Liver (tissue), 9 donors: Measurements from ENCODE around the gene PCDH15. TPM values are rescaled to one million over a fixed set of nuclear protein-coding genes. Genes with fewer than 3 reads are reported as not detected.

ENCODE experiments used
- DNase-seq: peaks from one replicate; pipeline ENCODE4 v3.0.0-alpha.2; 2017; ENCODE audit warnings: low spot score
- H3K27ac ChIP-seq, 2 donors: one replicate each; pipeline ENCODE4 v1.7.0; 2013; ENCODE audit warnings: inconsistent platforms in 2 of 2, low read length in 2 of 2, control low read depth in 1 of 2, low read depth in 1 of 2, mild to moderate bottlenecking in 1 of 2
- H3K27me3 ChIP-seq, 4 donors: one replicate each; pipeline versions ENCODE4 v1.6.1 to v1.7.0; 2013; ENCODE audit warnings: low read length in 3 of 4, inconsistent platforms in 1 of 4, mild to moderate bottlenecking in 1 of 4, moderate library complexity in 1 of 4; ENCODE audit not compliant: control insufficient read depth in 4 of 4, insufficient read depth in 4 of 4
- H3K36me3 ChIP-seq, 4 donors: one replicate each; pipeline versions ENCODE4 v1.6.1 to v1.7.0; 2013; ENCODE audit warnings: low read length in 3 of 4, mild to moderate bottlenecking in 3 of 4, low read depth in 1 of 4, moderate library complexity in 1 of 4; ENCODE audit not compliant: control insufficient read depth in 4 of 4, insufficient read depth in 3 of 4
- H3K4me1 ChIP-seq, 4 donors: one replicate each; pipeline versions ENCODE4 v1.6.1 to v1.7.0; 2013; ENCODE audit warnings: low read length in 3 of 4, mild to moderate bottlenecking in 3 of 4, moderate library complexity in 1 of 4; ENCODE audit not compliant: control insufficient read depth in 4 of 4, insufficient read depth in 4 of 4
- H3K4me3 ChIP-seq, 3 donors: one replicate each; pipeline versions ENCODE4 v1.6.1 to v1.7.0; 2013; ENCODE audit warnings: low read length in 3 of 3, control low read depth in 1 of 3, low read depth in 1 of 3, mild to moderate bottlenecking in 1 of 3
- H3K9ac ChIP-seq, 2 donors: one replicate each; pipeline ENCODE4 v1.7.0; 2013; ENCODE audit warnings: low read length in 2 of 2, mild to moderate bottlenecking in 2 of 2, moderate library complexity in 2 of 2, control low read depth in 1 of 2, low read depth in 1 of 2
- H3K9me3 ChIP-seq, 4 donors: one replicate each; pipeline versions ENCODE4 v1.6.1 to v1.7.0; 2013; ENCODE audit warnings: low read length in 3 of 4; ENCODE audit not compliant: control insufficient read depth in 4 of 4
- FOXA1 ChIP-seq: IDR thresholded peaks from 2 replicates; pipeline ENCODE4 v1.6.1; 2016; ENCODE audit warnings: antibody characterized with exemption
- FOXA2 ChIP-seq: IDR thresholded peaks from 2 replicates; pipeline ENCODE4 v1.6.1; 2016; ENCODE audit warnings: antibody characterized with exemption
- GABPA ChIP-seq, 2 donors: IDR thresholded peaks in 1 of 2; conservative IDR thresholded peaks in 1 of 2; 2 replicates each; pipeline ENCODE4 v1.6.1; 2016; ENCODE audit warnings: antibody characterized with exemption in 2 of 2, mild to moderate bottlenecking in 1 of 2, moderate library complexity in 1 of 2
- HNF4A ChIP-seq, 2 donors: conservative IDR thresholded peaks; 2 replicates each; pipeline ENCODE4 v1.6.1; 2016; ENCODE audit warnings: antibody characterized with exemption in 2 of 2, mild to moderate bottlenecking in 2 of 2
- JUND ChIP-seq, 2 donors: IDR thresholded peaks; 2 replicates each; pipeline ENCODE4 v1.6.1; 2016; ENCODE audit warnings: antibody characterized with exemption in 2 of 2
- RAD21 ChIP-seq, 2 donors: IDR thresholded peaks; 2 replicates each; pipeline ENCODE4 v1.6.1; 2016; ENCODE audit warnings: antibody characterized with exemption in 2 of 2, mild to moderate bottlenecking in 2 of 2
- RXRA ChIP-seq, 2 donors: IDR thresholded peaks; 2 replicates each; pipeline ENCODE4 v1.6.1; 2017 to 2018; ENCODE audit warnings: antibody characterized with exemption in 2 of 2, mild to moderate bottlenecking in 1 of 2
- SP1 ChIP-seq: IDR thresholded peaks from 2 replicates; pipeline ENCODE4 v1.6.1; 2018; ENCODE audit warnings: antibody characterized with exemption, mild to moderate bottlenecking
- WGBS: extraction: QIAGEN DNeasy Blood & Tissue Kit; methylation state at CpG from one replicate; pipeline ENCODE4 v1.1.7; 2013; 5-methylcytosine and 5-hydroxymethylcytosine counted together
- polyA plus RNA-seq, 2 donors: library from polyadenylated mRNA; stranded (reverse) in 1 of 2; unstranded in 1 of 2; fragments of 200-250 nt in 1 of 2; fragments of >200 nt in 1 of 2; fragmentation: Nextera tagmentation in 1 of 2; extraction: Ambion mirVana in 1 of 2; gene quantifications; one replicate each; pipeline versions ENCODE4 v1.2.1 to v1.2.3, GENCODE V29; 2013 to 2015
- total RNA-seq, 2 donors: library from RNA; depleted of rRNA; stranded (reverse); fragments of >200 nt; gene quantifications; one replicate each; pipeline ENCODE4 v1.2.3, GENCODE V29; 2014
- TF ChIP-seq, protein P1 (sequence below): fragments of 150-350 bp; IDR thresholded peaks from 2 replicates; pipeline ENCODE4 v1.5.1; 2017; ENCODE audit warnings: improper control_type of control experiment, low read depth, low read length; ENCODE audit not compliant: missing input control
- TF ChIP-seq, protein P2 (sequence below): IDR thresholded peaks from 2 replicates; pipeline ENCODE4 v1.6.1; 2016; ENCODE audit warnings: antibody characterized with exemption, mild to moderate bottlenecking
- TF ChIP-seq, protein P3 (sequence below): IDR thresholded peaks from 2 replicates; pipeline ENCODE4 v1.6.1; 2016; ENCODE audit warnings: antibody characterized with exemption
- donor health status: healthy.
- donor health status: healthy.
- donor health status: healthy.
- donor health status: healthy.
- donor health status: healthy.

PCDH15 gene
- total and polyA plus RNA-seq, 4 donors = 0.05 TPM; not detected in 3

DNA sequence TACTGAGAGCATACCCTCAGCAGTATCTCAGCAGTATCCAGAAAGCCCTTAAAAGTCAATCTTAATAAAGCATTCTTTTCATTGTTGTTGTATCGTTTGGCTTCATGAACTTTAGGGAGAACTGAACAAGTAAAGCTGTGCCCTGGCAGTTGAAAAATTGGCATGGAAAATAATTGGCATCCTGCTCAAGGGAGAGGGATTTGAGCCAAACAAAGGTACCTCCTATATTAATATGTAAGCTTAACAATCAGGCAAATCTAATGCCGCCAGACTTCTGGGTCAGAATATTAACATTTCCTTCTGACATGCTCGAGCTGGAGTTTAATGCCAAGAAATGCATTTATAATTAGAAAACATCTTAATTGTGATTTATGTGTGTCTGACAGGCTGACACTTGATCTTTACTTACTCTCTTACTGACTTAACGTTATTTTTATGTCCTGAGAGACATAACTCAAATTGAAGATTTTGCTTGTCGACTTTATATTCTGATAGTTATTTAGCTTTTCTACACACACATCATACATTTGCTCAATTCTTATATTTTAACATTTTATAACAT lies 42.1 kb upstream of the PCDH15 start:
- Histone ChIP-seq H3K9ac (no peak overlapping the region), H3K4me1 (no peaks in the 10 kb centered on the region), H3K36me3 (no peaks in the 10 kb centered on the region), H3K9me3 (no peaks in the 10 kb centered on the region), H3K27ac (no peak overlapping the region), H3K4me3 (no peak overlapping the region), H3K27me3 (no peaks in the 10 kb centered on the region)
- TF ChIP-seq GABPA (IDR thresholded peaks at IDR 0.05 in 1 of 2, conservative IDR thresholded peaks at IDR 0.05 in 1 of 2) = no peak
- TF ChIP-seq, protein P1, sequence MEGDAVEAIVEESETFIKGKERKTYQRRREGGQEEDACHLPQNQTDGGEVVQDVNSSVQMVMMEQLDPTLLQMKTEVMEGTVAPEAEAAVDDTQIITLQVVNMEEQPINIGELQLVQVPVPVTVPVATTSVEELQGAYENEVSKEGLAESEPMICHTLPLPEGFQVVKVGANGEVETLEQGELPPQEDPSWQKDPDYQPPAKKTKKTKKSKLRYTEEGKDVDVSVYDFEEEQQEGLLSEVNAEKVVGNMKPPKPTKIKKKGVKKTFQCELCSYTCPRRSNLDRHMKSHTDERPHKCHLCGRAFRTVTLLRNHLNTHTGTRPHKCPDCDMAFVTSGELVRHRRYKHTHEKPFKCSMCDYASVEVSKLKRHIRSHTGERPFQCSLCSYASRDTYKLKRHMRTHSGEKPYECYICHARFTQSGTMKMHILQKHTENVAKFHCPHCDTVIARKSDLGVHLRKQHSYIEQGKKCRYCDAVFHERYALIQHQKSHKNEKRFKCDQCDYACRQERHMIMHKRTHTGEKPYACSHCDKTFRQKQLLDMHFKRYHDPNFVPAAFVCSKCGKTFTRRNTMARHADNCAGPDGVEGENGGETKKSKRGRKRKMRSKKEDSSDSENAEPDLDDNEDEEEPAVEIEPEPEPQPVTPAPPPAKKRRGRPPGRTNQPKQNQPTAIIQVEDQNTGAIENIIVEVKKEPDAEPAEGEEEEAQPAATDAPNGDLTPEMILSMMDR = no peak
- TF ChIP-seq FOXA2 = no peak
- no peak for TF ChIP-seq RAD21 (IDR thresholded peaks at IDR 0.05)
- no peak for TF ChIP-seq JUND (IDR thresholded peaks at IDR 0.05)
- TF ChIP-seq HNF4A (conservative IDR thresholded peaks at IDR 0.05) = no peak
- no peak for DNase-seq
- WGBS = 63% methylated on average over 5 of the region's 5 CpGs

DNA sequence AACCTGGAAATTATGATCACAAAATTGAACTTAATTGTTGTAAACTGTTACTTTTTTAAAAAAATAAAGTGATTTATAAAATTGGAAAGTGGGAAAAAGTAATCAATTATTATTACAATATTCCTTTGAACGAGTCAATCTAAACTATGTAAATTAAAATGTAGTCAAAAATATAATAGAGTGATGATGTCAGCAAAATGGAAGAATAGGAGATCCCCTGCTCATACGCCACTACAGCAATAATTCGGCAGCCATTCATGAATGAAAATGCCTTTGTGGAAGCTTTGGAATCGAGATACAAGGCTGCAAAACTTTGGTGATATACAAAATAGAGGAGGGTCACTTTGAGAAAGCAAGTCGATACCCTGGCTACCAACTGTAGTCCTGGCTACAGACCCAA lies 36.4 kb upstream of the PCDH15 start:
- no peak overlapping the region for H3K27ac ChIP-seq
- no peak for DNase-seq
- no peak for TF ChIP-seq SP1
- no peak for TF ChIP-seq RXRA (IDR thresholded peaks at IDR 0.05)
- WGBS = 73% methylated on average over 5 of the region's 5 CpGs
- no peaks in the 10 kb centered on the region for H3K9me3 ChIP-seq
- no peak overlapping the region for H3K4me3 ChIP-seq
- no peak overlapping the region for H3K9ac ChIP-seq
- no peaks in the 10 kb centered on the region for H3K36me3 ChIP-seq
- H3K27me3 ChIP-seq = no peaks in the 10 kb centered on the region
- no peaks in the 10 kb centered on the region for H3K4me1 ChIP-seq

DNA sequence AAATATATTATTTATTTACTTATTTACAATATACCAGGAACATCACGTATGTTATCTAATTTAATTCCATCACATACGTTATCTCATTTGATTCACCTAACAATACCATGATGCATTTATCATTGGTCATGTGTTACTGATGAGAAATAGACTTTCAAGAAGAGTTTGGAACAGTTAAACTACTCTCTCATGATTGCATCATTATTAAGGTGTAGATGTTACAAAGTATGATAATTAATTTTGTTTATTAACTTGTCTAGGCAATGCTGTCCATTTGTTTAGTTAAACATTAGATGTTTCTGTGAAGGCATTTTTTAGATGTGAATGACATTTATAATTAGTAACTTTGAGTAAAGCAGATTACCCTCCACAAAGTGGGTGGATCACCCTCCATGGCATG lies 32.0 kb upstream of the PCDH15 start:
- Histone ChIP-seq H3K36me3 (no peaks in the 10 kb centered on the region), H3K9me3 (no peaks in the 10 kb centered on the region), H3K4me1 (no peaks in the 10 kb centered on the region), H3K4me3 (no peak overlapping the region), H3K27me3 (no peaks in the 10 kb centered on the region), H3K9ac (no peak overlapping the region), H3K27ac (no peak overlapping the region)
- WGBS = 38% methylated on average over 2 of the region's 2 CpGs
- DNase-seq = no peak
- TF ChIP-seq, protein P2, sequence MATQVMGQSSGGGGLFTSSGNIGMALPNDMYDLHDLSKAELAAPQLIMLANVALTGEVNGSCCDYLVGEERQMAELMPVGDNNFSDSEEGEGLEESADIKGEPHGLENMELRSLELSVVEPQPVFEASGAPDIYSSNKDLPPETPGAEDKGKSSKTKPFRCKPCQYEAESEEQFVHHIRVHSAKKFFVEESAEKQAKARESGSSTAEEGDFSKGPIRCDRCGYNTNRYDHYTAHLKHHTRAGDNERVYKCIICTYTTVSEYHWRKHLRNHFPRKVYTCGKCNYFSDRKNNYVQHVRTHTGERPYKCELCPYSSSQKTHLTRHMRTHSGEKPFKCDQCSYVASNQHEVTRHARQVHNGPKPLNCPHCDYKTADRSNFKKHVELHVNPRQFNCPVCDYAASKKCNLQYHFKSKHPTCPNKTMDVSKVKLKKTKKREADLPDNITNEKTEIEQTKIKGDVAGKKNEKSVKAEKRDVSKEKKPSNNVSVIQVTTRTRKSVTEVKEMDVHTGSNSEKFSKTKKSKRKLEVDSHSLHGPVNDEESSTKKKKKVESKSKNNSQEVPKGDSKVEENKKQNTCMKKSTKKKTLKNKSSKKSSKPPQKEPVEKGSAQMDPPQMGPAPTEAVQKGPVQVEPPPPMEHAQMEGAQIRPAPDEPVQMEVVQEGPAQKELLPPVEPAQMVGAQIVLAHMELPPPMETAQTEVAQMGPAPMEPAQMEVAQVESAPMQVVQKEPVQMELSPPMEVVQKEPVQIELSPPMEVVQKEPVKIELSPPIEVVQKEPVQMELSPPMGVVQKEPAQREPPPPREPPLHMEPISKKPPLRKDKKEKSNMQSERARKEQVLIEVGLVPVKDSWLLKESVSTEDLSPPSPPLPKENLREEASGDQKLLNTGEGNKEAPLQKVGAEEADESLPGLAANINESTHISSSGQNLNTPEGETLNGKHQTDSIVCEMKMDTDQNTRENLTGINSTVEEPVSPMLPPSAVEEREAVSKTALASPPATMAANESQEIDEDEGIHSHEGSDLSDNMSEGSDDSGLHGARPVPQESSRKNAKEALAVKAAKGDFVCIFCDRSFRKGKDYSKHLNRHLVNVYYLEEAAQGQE = no peak
- TF ChIP-seq, protein P3, sequence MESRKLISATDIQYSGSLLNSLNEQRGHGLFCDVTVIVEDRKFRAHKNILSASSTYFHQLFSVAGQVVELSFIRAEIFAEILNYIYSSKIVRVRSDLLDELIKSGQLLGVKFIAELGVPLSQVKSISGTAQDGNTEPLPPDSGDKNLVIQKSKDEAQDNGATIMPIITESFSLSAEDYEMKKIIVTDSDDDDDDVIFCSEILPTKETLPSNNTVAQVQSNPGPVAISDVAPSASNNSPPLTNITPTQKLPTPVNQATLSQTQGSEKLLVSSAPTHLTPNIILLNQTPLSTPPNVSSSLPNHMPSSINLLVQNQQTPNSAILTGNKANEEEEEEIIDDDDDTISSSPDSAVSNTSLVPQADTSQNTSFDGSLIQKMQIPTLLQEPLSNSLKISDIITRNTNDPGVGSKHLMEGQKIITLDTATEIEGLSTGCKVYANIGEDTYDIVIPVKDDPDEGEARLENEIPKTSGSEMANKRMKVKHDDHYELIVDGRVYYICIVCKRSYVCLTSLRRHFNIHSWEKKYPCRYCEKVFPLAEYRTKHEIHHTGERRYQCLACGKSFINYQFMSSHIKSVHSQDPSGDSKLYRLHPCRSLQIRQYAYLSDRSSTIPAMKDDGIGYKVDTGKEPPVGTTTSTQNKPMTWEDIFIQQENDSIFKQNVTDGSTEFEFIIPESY = no peak
- TF ChIP-seq FOXA1 = no peak
- no peak for TF ChIP-seq SP1
